ENCODE measurements around the gene PCMT1. TPM values are rescaled to one million over a fixed set of nuclear protein-coding genes. Genes with fewer than 3 reads are reported as not detected.

The PCMT1 gene
- total RNA-seq, 3 donors from 2014 or later: 85.0 to 87.4 (median 87.1) TPM

GRCh38 chr6:149756261-149756636 lies 6.7 kb downstream of the PCMT1 start:
- Mint-ChIP-seq H3K9me3 (no peaks in the 10 kb centered on the region), H3K4me3 (no peak overlapping the region), H3K27me3 (ENCODE audit: low read depth) (no peaks in the 10 kb centered on the region), H3K4me1 (ENCODE audit: low read depth) (peaks cover 18% of the 10 kb centered on the region), H3K36me3 (ENCODE audit: insufficient read depth) (peaks cover 10% of the 10 kb centered on the region)
- ATAC-seq (no peak), DNase-seq (no peak)

GRCh38 chr6:149761438-149761837 lies 11.9 kb downstream of the PCMT1 start:
- Mint-ChIP-seq H3K9me3 (peaks cover 4% of the 10 kb centered on the region), H3K36me3 (ENCODE audit: insufficient read depth) (peaks cover 19% of the 10 kb centered on the region), H3K4me1 (ENCODE audit: low read depth) (peaks cover 19% of the 10 kb centered on the region), H3K27me3 (ENCODE audit: low read depth) (no peaks in the 10 kb centered on the region), H3K4me3 (no peak overlapping the region)
- no peak for DNase-seq
- no peak for ATAC-seq

DNA sequence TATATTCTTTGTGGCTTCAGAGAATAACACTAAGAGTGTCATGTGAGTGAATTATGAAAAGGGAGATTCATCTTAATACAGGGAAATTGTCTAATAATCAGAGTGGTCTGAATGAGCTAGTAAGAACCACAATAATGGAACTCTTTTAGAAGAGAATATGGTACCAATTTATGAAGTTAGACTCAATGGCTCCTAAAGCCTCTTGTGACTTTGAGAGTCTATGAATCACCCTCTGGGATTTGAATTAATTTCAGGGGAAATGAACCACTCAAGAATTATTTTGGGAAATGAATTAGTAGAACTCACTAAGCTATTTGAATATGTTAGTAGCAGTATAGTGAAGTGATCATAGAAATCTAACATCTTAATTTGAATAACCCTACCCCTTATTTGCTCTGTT lies 14.3 kb downstream of the PCMT1 start:
- no peak for DNase-seq
- Mint-ChIP-seq H3K4me3 (no peak overlapping the region), H3K9me3 (peaks cover 7% of the 10 kb centered on the region), H3K4me1 (ENCODE audit: low read depth) (peaks cover 20% of the 10 kb centered on the region), H3K36me3 (ENCODE audit: insufficient read depth) (peaks cover 25% of the 10 kb centered on the region), H3K27me3 (ENCODE audit: low read depth) (no peaks in the 10 kb centered on the region)
- ATAC-seq: no peak

GRCh38 chr6:149766156-149766769 lies 16.7 kb downstream of the PCMT1 start:
- H3K4me1 Mint-ChIP-seq (ENCODE audit: low read depth): peaks cover 16% of the 10 kb centered on the region
- no peaks in the 10 kb centered on the region for H3K27me3 Mint-ChIP-seq (ENCODE audit: low read depth)
- H3K4me3 Mint-ChIP-seq: no peak overlapping the region
- ATAC-seq (no peak), DNase-seq (no peak)
- peaks cover 7% of the 10 kb centered on the region for H3K9me3 Mint-ChIP-seq
- H3K36me3 Mint-ChIP-seq (ENCODE audit: insufficient read depth): peaks cover 26% of the 10 kb centered on the region

DNA sequence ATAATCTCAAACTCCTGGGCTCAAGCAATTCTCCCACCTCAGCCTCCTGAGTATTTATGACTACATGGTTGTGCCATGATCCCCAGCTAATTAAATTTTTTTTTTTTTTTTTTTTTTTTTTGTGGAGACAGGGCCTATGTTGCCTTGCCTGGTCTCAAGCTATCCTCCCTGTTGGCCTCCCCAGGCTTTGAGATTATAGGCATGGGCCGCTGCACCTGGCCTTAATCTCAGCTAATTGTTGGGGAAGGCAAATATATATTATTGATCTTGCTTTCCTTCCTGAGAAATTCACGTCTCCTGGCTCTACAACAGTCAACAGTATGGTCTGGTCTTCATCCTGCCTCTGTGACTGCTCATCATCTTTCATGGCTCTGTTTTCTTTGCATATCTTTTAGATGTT lies 20.1 kb downstream of the PCMT1 start:
- H3K4me3 Mint-ChIP-seq: no peak overlapping the region
- peaks cover 22% of the 10 kb centered on the region for H3K36me3 Mint-ChIP-seq (ENCODE audit: insufficient read depth)
- H3K4me1 Mint-ChIP-seq (ENCODE audit: low read depth): peaks cover 5% of the 10 kb centered on the region
- H3K27me3 Mint-ChIP-seq (ENCODE audit: low read depth): no peaks in the 10 kb centered on the region
- H3K9me3 Mint-ChIP-seq: peaks cover 7% of the 10 kb centered on the region
- ATAC-seq (no peak), DNase-seq (no peak)

GRCh38 chr6:149771185-149771584 lies 21.6 kb downstream of the PCMT1 start:
- DNase-seq (no peak), ATAC-seq (no peak)
- Mint-ChIP-seq H3K4me3 (no peak overlapping the region), H3K36me3 (ENCODE audit: insufficient read depth) (peaks cover 20% of the 10 kb centered on the region), H3K4me1 (ENCODE audit: low read depth) (peaks cover 5% of the 10 kb centered on the region), H3K27me3 (ENCODE audit: low read depth) (no peaks in the 10 kb centered on the region), H3K9me3 (peaks cover 4% of the 10 kb centered on the region)

DNA sequence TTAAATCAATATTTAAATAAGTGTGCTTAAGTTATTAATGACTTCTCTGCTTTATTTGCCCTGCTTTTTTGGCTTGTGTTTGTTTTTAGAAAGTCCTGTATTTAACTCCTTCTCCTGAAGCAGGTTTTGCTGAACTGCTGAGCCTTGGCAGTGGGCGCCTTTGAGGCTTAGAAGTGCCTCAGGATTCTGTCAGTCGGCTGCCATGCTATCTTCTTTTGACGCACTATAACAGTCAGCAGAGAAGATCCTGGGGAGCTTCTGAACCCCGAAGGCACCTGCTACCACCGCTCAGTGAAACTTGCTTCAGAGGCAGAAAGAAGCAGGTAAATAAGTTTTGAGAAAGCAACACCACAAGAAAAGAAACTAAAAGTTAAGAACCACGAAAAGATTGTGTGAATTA lies 22.4 kb downstream of the PCMT1 start:
- DNase-seq: no peak
- Mint-ChIP-seq H3K4me3 (no peak overlapping the region), H3K4me1 (ENCODE audit: low read depth) (peaks cover 3% of the 10 kb centered on the region), H3K36me3 (ENCODE audit: insufficient read depth) (peaks cover 18% of the 10 kb centered on the region), H3K9me3 (no peaks in the 10 kb centered on the region), H3K27me3 (ENCODE audit: low read depth) (no peaks in the 10 kb centered on the region)
- no peak for ATAC-seq

GRCh38 chr6:149777624-149778023 lies 28.1 kb downstream of the PCMT1 start:
- Mint-ChIP-seq H3K9me3 (no peaks in the 10 kb centered on the region), H3K27me3 (ENCODE audit: low read depth) (no peaks in the 10 kb centered on the region), H3K4me3 (no peak overlapping the region), H3K36me3 (ENCODE audit: insufficient read depth) (peaks cover 13% of the 10 kb centered on the region), H3K4me1 (ENCODE audit: low read depth) (no peaks in the 10 kb centered on the region)
- DNase-seq (no peak), ATAC-seq (no peak)

DNA sequence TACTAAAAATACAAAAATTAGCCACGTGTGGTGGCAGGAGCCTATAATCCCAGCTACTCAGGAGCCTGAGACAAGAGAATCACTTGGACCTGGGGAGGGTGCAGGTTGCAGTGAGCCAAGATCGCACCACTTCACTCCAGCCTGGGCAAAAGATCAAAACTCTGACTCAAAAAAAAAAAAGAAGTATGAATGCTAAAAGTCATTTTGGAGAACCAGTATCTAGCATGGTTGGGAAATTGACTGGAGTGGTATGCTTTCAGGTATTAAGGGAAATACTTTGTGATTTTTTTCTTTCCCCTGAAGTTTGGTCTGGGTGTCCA lies 30.1 kb downstream of the PCMT1 start:
- no peak for ATAC-seq
- Mint-ChIP-seq H3K36me3 (ENCODE audit: insufficient read depth) (peaks cover 18% of the 10 kb centered on the region), H3K4me3 (no peak overlapping the region), H3K27me3 (ENCODE audit: low read depth) (no peaks in the 10 kb centered on the region), H3K9me3 (no peaks in the 10 kb centered on the region), H3K4me1 (ENCODE audit: low read depth) (no peaks in the 10 kb centered on the region)
- DNase-seq: no peak

- Mint-ChIP-seq H3K4me1 (ENCODE audit: low read depth) (no peaks in the 10 kb centered on the region), H3K27me3 (ENCODE audit: low read depth) (no peaks in the 10 kb centered on the region), H3K9me3 (no peaks in the 10 kb centered on the region), H3K36me3 (ENCODE audit: insufficient read depth) (peaks cover 13% of the 10 kb centered on the region), H3K4me3 (no peak overlapping the region)
- no peak for ATAC-seq
- no peak for DNase-seq
Observed at GRCh38 chr6:149781715-149782114, 32.2 kb downstream of the PCMT1 start.

DNA sequence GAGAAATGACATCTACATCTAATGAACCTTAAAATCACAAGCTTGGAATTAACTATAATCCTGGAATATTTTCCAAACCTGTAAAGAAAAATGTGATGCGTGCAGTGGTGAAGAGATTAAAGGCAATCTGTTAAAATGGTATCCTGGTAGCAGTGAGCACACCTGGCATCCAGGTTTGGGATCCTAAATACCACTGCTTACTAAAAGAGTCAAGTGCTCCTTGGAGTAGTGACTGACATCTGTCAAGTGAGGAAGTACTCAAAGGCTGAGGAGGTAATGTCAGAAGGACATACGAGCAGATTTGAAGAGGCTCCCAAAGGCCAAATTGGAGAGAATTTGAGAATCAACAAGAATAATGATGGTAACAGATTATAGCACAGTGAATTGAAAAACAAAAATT lies 32.8 kb downstream of the PCMT1 start:
- ATAC-seq: no peak

GRCh38 chr6:149783551-149783950 lies 34.0 kb downstream of the PCMT1 start:
- no peak overlapping the region for H3K4me3 Mint-ChIP-seq
- H3K4me1 Mint-ChIP-seq (ENCODE audit: low read depth): no peaks in the 10 kb centered on the region
- ATAC-seq (no peak), DNase-seq (no peak)
- H3K36me3 Mint-ChIP-seq (ENCODE audit: insufficient read depth): peaks cover 13% of the 10 kb centered on the region
- H3K27me3 Mint-ChIP-seq (ENCODE audit: low read depth): no peaks in the 10 kb centered on the region
- no peaks in the 10 kb centered on the region for H3K9me3 Mint-ChIP-seq

More for the DNA sequence above, 32.8 kb downstream of the PCMT1 start:
- no peak for DNase-seq
- no peaks in the 10 kb centered on the region for H3K4me1 Mint-ChIP-seq (ENCODE audit: low read depth)
- H3K9me3 Mint-ChIP-seq: no peaks in the 10 kb centered on the region
- H3K4me3 Mint-ChIP-seq: no peak overlapping the region
- peaks cover 13% of the 10 kb centered on the region for H3K36me3 Mint-ChIP-seq (ENCODE audit: insufficient read depth)
- H3K27me3 Mint-ChIP-seq (ENCODE audit: low read depth): no peaks in the 10 kb centered on the region

DNA sequence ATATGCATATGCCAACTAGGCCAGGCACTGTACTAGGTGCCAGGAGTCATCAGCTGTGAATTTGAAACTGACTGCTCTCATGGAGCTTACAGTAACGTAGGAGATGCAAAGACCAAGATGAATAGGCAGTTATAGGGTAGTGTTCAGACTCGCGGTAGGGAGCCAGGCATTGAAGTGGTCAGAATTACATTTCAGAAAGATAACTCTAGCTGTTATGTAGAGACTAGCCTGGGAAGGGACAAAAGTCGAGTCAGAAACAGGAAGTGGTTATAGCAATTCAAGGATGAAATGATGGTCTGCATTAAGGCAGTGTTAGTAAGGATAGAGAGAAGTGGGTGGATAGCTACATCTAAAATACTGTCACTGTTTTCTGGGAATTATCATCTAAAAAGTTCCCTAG lies 56.6 kb downstream of the PCMT1 start:
- peaks cover 16% of the 10 kb centered on the region for H3K36me3 Mint-ChIP-seq (ENCODE audit: insufficient read depth)
- H3K9me3 Mint-ChIP-seq: no peaks in the 10 kb centered on the region
- H3K27me3 Mint-ChIP-seq (ENCODE audit: low read depth): no peaks in the 10 kb centered on the region
- ATAC-seq (peak in 1 of 2 donors; percentile 27), DNase-seq (no peak)
- peaks cover 10% of the 10 kb centered on the region for H3K4me1 Mint-ChIP-seq (ENCODE audit: low read depth)
- H3K4me3 Mint-ChIP-seq: no peak overlapping the region

DNA sequence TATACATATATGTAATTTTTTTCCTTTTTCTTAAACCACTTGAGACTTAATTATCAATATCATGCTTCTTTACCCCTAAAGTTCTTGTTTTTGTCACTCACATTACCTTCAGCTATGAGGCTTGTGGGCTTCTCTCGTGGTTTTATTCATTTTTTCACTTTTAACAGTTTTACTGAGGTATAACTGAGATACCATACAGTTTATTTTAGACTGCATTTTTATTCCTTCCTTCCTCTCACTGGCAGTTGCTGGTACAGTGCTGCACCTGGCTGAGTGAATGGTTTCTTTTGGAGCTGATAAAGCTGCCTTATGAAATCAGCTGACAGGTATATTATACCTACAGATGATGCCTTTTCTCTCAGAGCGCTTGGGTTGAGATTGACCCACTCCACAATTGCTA lies 60.3 kb downstream of the PCMT1 start:
- ATAC-seq (no peak), DNase-seq (no peak)
- Mint-ChIP-seq H3K4me1 (ENCODE audit: low read depth) (peaks cover 10% of the 10 kb centered on the region), H3K9me3 (no peaks in the 10 kb centered on the region), H3K36me3 (ENCODE audit: insufficient read depth) (peaks cover 17% of the 10 kb centered on the region), H3K27me3 (ENCODE audit: low read depth) (no peaks in the 10 kb centered on the region), H3K4me3 (no peak overlapping the region)

GRCh38 chr6:149813351-149813750 lies 63.8 kb downstream of the PCMT1 start:
- no peaks in the 10 kb centered on the region for H3K27me3 Mint-ChIP-seq (ENCODE audit: low read depth)
- peaks cover 3% of the 10 kb centered on the region for H3K4me1 Mint-ChIP-seq (ENCODE audit: low read depth)
- H3K36me3 Mint-ChIP-seq (ENCODE audit: insufficient read depth): peaks cover 11% of the 10 kb centered on the region
- no peak overlapping the region for H3K4me3 Mint-ChIP-seq
- H3K9me3 Mint-ChIP-seq: no peaks in the 10 kb centered on the region
- no peak for ATAC-seq
- DNase-seq: no peak

GRCh38 chr6:149815788-149816187 lies 66.2 kb downstream of the PCMT1 start:
- Mint-ChIP-seq H3K36me3 (ENCODE audit: insufficient read depth) (peaks cover 8% of the 10 kb centered on the region), H3K4me1 (ENCODE audit: low read depth) (no peaks in the 10 kb centered on the region), H3K27me3 (ENCODE audit: low read depth) (no peaks in the 10 kb centered on the region), H3K9me3 (no peaks in the 10 kb centered on the region), H3K4me3 (no peak overlapping the region)
- DNase-seq (no peak), ATAC-seq (no peak)

Measured in activated T-cell treated with anti-CD3 and anti-CD28 coated beads, Interleukin-2, amount 50 U/mL, for 4 hours (primary cell).